GM12878 (cell line): Measurements from ENCODE around the gene PCED1B. TPM values are rescaled to one million over a fixed set of nuclear protein-coding genes. Genes with fewer than 3 reads are reported as not detected.
A peak's percentile ranks its signal among the peaks of the same experiment; 100 is the strongest.

Experiments
- EP300 ChIP-seq, 2 experiments: fragments of 150-350 bp in 1 of 2; IDR thresholded peaks; 2 replicates each; pipeline ENCODE4 v1.6.1; 2011 to 2012; ENCODE audit warnings: low read depth in 2 of 2, low read length in 2 of 2, borderline replicate concordance in 1 of 2, improper control_type of control experiment in 1 of 2, inconsistent platforms in 1 of 2; ENCODE audit not compliant: control insufficient read depth in 1 of 2
- FOS ChIP-seq: IDR thresholded peaks from 3 replicates; pipeline ENCODE4 v1.6.1; 2011; ENCODE audit warnings: borderline replicate concordance; ENCODE audit not compliant: insufficient read length; ENCODE audit errors: extremely low read depth
- NR2C1 ChIP-seq: fragments of 450-650 bp; IDR thresholded peaks from 2 replicates; pipeline ENCODE4 v1.6.1; 2017; ENCODE audit warnings: antibody characterized with exemption, mild to moderate bottlenecking, moderate library complexity
- polyA plus RNA-seq, 11 experiments: library from polyadenylated mRNA; depleted of rRNA in 4 of 11; unstranded in 6 of 11; stranded (reverse) in 5 of 11; fragments of >200 nt; fragmentation: Nextera tagmentation in 4 of 11; fragmentation: Illumina TruSeq in 1 of 11; extraction: Ambion mirVana in 4 of 11; extraction: Trizol in 1 of 11; gene quantifications; 1 replicate in 1 of 11; 2 replicates in 10 of 11; pipeline versions ENCODE4 v1.2.1 to v1.2.3, GENCODE V29; 2011 to 2016; ENCODE audit warnings: inconsistent platforms in 2 of 11, missing spikeins in 2 of 11, low read depth in 1 of 11
- total RNA-seq, 4 experiments: library from RNA; depleted of rRNA in 3 of 4; stranded (reverse); fragments of >200 nt in 3 of 4; fragmentation: Illumina TruSeq in 1 of 4; extraction: Trizol in 1 of 4; gene quantifications; 2 replicates each; pipeline versions ENCODE4 v1.2.1 to v1.2.3, GENCODE V29; 2013 to 2021
- TF ChIP-seq, protein P1 (sequence below): fragments of 450-650 bp; IDR thresholded peaks from 2 replicates; pipeline ENCODE4 v1.6.1; 2017; ENCODE audit warnings: borderline replicate concordance
- TF ChIP-seq, protein P2 (sequence below): fragments of 450-650 bp; IDR thresholded peaks from 2 replicates; pipeline ENCODE4 v1.6.1; 2017; ENCODE audit warnings: mild to moderate bottlenecking, moderate library complexity
- TF ChIP-seq, protein P3 (sequence below): IDR thresholded peaks from 2 replicates; pipeline ENCODE4 v1.6.1; 2012; ENCODE audit warnings: low read depth, low read length, improper control_type of control experiment

The PCED1B gene
- total and polyA plus RNA-seq, 10 of the 15 experiments (the other 5 are each of a cell fraction or from before 2014, with no cell fraction given) = 0.80 to 8.8 (median 3.0) TPM

DNA sequence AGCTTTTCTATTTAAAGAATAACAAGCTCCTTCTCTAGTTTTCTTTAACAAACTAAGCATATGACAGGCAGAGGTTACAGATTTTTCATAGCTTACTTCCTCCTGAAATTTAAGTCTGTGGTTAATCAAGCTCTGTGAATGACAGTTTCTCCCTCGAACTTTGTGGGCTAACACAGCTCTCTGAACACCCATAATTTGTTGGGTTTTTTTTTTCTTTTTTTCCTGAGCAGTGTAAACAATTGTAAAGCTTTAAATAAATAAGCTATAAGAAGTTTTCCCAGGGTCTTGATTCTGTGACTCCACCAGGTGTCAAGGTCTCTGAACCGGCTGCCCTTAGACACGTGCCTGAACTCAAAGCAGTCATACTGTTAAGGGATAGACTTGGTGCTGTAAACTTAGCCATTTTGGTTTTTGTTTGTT lies 128.4 kb downstream of the PCED1B start (continued):
- TF ChIP-seq, protein P1, sequence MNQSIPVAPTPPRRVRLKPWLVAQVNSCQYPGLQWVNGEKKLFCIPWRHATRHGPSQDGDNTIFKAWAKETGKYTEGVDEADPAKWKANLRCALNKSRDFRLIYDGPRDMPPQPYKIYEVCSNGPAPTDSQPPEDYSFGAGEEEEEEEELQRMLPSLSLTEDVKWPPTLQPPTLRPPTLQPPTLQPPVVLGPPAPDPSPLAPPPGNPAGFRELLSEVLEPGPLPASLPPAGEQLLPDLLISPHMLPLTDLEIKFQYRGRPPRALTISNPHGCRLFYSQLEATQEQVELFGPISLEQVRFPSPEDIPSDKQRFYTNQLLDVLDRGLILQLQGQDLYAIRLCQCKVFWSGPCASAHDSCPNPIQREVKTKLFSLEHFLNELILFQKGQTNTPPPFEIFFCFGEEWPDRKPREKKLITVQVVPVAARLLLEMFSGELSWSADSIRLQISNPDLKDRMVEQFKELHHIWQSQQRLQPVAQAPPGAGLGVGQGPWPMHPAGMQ = no peak
- peak; percentile 2 to 41; a peak in 1 of 4 replicates for TF ChIP-seq EP300 (IDR thresholded peaks at IDR 0.05; ENCODE audit: borderline replicate concordance in 1 of 2, control insufficient read depth in 1 of 2, low read depth in 2 of 2, low read length in 2 of 2)
- TF ChIP-seq, protein P2, sequence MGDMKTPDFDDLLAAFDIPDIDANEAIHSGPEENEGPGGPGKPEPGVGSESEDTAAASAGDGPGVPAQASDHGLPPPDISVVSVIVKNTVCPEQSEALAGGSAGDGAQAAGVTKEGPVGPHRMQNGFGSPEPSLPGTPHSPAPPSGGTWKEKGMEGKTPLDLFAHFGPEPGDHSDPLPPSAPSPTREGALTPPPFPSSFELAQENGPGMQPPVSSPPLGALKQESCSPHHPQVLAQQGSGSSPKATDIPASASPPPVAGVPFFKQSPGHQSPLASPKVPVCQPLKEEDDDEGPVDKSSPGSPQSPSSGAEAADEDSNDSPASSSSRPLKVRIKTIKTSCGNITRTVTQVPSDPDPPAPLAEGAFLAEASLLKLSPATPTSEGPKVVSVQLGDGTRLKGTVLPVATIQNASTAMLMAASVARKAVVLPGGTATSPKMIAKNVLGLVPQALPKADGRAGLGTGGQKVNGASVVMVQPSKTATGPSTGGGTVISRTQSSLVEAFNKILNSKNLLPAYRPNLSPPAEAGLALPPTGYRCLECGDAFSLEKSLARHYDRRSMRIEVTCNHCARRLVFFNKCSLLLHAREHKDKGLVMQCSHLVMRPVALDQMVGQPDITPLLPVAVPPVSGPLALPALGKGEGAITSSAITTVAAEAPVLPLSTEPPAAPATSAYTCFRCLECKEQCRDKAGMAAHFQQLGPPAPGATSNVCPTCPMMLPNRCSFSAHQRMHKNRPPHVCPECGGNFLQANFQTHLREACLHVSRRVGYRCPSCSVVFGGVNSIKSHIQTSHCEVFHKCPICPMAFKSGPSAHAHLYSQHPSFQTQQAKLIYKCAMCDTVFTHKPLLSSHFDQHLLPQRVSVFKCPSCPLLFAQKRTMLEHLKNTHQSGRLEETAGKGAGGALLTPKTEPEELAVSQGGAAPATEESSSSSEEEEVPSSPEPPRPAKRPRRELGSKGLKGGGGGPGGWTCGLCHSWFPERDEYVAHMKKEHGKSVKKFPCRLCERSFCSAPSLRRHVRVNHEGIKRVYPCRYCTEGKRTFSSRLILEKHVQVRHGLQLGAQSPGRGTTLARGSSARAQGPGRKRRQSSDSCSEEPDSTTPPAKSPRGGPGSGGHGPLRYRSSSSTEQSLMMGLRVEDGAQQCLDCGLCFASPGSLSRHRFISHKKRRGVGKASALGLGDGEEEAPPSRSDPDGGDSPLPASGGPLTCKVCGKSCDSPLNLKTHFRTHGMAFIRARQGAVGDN = peak; percentile 34; the same call in 1 of the 2 replicates
- TF ChIP-seq NR2C1 = no peak
- TF ChIP-seq FOS = no peak
- TF ChIP-seq, protein P3, sequence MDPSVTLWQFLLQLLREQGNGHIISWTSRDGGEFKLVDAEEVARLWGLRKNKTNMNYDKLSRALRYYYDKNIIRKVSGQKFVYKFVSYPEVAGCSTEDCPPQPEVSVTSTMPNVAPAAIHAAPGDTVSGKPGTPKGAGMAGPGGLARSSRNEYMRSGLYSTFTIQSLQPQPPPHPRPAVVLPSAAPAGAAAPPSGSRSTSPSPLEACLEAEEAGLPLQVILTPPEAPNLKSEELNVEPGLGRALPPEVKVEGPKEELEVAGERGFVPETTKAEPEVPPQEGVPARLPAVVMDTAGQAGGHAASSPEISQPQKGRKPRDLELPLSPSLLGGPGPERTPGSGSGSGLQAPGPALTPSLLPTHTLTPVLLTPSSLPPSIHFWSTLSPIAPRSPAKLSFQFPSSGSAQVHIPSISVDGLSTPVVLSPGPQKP = no peak
- TF ChIP-seq, all 136 proteins: peak for 14
